ENCODE data around the gene ITPRIPL1.
A peak's percentile ranks its signal among the peaks of the same experiment; 100 is the strongest.

The ITPRIPL1 gene

GRCh38 chr2:96333708-96334107, 8.6 kb downstream of the ITPRIPL1 start:
- no peak overlapping the region for H3K27ac ChIP-seq (ENCODE audit: low read depth, low read length)
- no peak overlapping the region for H3K4me3 ChIP-seq (ENCODE audit: low read depth in 1 of 5, low read length in 5 of 5)
- no peaks in the 10 kb centered on the region for H3K9me3 ChIP-seq (ENCODE audit: control insufficient read depth in 5 of 5, low read length in 5 of 5)
- H3K36me3 ChIP-seq (ENCODE audit: control insufficient read depth in 5 of 5, insufficient read depth in 5 of 5, low read length in 5 of 5): no peaks in the 10 kb centered on the region
- H3K27me3 ChIP-seq (ENCODE audit: control insufficient read depth in 5 of 5, insufficient read depth in 4 of 5, low read length in 5 of 5): no peaks in the 10 kb centered on the region
- peaks cover 0 to 33% (median 23%) of the 10 kb centered on the region in 5 donors for H3K4me1 ChIP-seq (ENCODE audit: control insufficient read depth in 5 of 5, insufficient read depth in 5 of 5, low read length in 5 of 5)
- peak overlapping the region in 1 of 5 donors; percentile 30 for H3K9ac ChIP-seq (ENCODE audit: low read length in 5 of 5)

DNA sequence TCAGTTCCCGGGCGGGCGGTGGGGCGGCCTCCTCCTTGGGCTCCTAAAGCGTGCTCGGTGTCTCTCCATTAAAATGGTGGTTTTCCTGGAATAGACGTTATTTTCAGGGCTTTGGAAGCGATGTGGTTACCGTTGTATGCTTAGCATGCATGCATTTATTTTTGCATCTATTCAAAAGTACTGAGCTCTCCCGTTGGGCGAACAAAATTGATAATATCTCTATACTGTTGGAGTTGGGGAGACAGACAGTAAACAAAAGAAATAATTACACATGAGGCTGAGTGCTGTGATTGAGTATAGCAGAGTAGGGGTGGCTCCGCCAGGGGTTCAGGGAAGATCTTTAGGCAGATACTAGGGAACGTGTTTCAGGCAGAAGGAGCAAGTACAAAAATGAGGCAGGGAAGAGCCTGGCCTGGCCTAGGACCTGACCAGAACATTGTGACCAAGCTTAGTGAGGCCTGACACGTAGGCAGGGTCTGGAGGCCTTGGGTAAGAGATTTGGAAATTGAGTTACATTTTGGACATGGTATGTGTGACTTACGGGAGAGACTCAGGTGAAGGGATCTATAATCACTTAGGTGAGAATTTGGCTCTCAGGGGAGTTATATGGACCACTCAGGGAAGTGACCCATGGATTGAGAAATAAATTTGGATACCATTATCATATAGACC, 11.1 kb downstream of the ITPRIPL1 start:
- H3K27me3 ChIP-seq (ENCODE audit: control insufficient read depth in 5 of 5, insufficient read depth in 4 of 5, low read length in 5 of 5): no peaks in the 10 kb centered on the region
- peaks cover 0 to 25% (median 14%) of the 10 kb centered on the region in 5 donors for H3K4me1 ChIP-seq (ENCODE audit: control insufficient read depth in 5 of 5, insufficient read depth in 5 of 5, low read length in 5 of 5)
- peak overlapping the region in 2 of 5 donors; percentile 30 to 92 for H3K9ac ChIP-seq (ENCODE audit: low read length in 5 of 5)
- H3K27ac ChIP-seq (ENCODE audit: low read depth, low read length): no peak overlapping the region
- H3K9me3 ChIP-seq (ENCODE audit: control insufficient read depth in 5 of 5, low read length in 5 of 5): no peaks in the 10 kb centered on the region
- H3K4me3 ChIP-seq (ENCODE audit: low read depth in 1 of 5, low read length in 5 of 5): peak overlapping the region in 4 of 5 donors; percentile 53 to 79 (median 68)
- no peaks in the 10 kb centered on the region for H3K36me3 ChIP-seq (ENCODE audit: control insufficient read depth in 5 of 5, insufficient read depth in 5 of 5, low read length in 5 of 5)

- Histone ChIP-seq H3K4me3 (ENCODE audit: low read depth in 1 of 5, low read length in 5 of 5) (no peak overlapping the region), H3K36me3 (ENCODE audit: control insufficient read depth in 5 of 5, insufficient read depth in 5 of 5, low read length in 5 of 5) (no peaks in the 10 kb centered on the region), H3K9ac (ENCODE audit: low read length in 5 of 5) (no peak overlapping the region), H3K27me3 (ENCODE audit: control insufficient read depth in 5 of 5, insufficient read depth in 4 of 5, low read length in 5 of 5) (no peaks in the 10 kb centered on the region), H3K9me3 (ENCODE audit: control insufficient read depth in 5 of 5, low read length in 5 of 5) (no peaks in the 10 kb centered on the region), H3K27ac (ENCODE audit: low read depth, low read length) (no peak overlapping the region), H3K4me1 (ENCODE audit: control insufficient read depth in 5 of 5, insufficient read depth in 5 of 5, low read length in 5 of 5) (peaks cover 0 to 22% (median 13%) of the 10 kb centered on the region in 5 donors)
Measured at GRCh38 chr2:96336873-96337272, 11.8 kb downstream of the ITPRIPL1 start.

DNA sequence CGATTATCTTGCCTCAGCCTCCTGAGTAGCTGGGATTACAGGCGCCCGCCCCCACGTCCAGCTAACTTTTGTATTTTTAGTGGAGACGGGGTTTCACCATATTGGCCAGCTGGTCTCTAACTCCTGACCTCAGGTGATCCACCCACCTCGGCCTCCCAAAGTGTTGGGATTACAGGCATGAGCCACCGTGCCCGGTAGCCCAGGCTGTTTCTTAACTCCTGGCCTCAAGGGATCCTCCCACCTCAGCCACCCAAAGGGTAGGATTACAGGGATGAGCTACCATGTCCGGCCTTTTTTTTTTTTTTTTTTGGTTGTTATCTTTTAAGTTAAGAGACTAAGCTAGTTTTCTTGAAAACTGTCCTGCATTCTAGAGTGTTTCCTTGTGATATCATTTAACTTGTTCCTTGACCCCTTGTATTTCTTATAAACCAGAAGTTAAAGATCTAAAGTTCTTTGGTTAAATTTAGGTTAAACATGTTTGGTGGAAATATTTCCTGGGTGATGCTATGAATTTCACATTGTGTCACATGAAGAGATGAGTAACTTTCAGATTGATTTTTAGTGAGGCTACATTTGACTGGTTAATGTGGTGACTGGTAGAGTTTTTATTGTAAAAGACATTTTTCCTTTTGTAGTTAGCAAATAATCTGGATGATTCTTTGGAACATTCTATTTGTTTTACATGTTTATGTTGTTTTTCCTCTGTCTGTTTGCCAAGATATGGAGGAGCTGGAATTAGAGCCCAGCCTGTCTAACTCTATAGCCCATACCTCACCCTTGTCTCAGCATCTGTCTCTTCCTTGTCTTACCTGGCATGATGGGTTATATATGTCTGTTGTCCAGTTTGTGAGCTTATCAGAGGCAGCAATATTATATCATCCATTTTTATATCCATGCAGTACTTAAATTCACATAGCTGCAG, 15.6 kb downstream of the ITPRIPL1 start:
- Histone ChIP-seq H3K4me1 (ENCODE audit: control insufficient read depth in 5 of 5, insufficient read depth in 5 of 5, low read length in 5 of 5) (peaks cover 0 to 13% (median 6%) of the 10 kb centered on the region in 5 donors), H3K27ac (ENCODE audit: low read depth, low read length) (no peak overlapping the region), H3K27me3 (ENCODE audit: control insufficient read depth in 5 of 5, insufficient read depth in 4 of 5, low read length in 5 of 5) (no peaks in the 10 kb centered on the region), H3K36me3 (ENCODE audit: control insufficient read depth in 5 of 5, insufficient read depth in 5 of 5, low read length in 5 of 5) (no peaks in the 10 kb centered on the region), H3K9ac (ENCODE audit: low read length in 5 of 5) (no peak overlapping the region), H3K4me3 (ENCODE audit: low read depth in 1 of 5, low read length in 5 of 5) (no peak overlapping the region), H3K9me3 (ENCODE audit: control insufficient read depth in 5 of 5, low read length in 5 of 5) (no peaks in the 10 kb centered on the region)

- Histone ChIP-seq H3K27ac (ENCODE audit: low read depth, low read length) (no peak overlapping the region), H3K27me3 (ENCODE audit: control insufficient read depth in 5 of 5, insufficient read depth in 4 of 5, low read length in 5 of 5) (no peaks in the 10 kb centered on the region), H3K36me3 (ENCODE audit: control insufficient read depth in 5 of 5, insufficient read depth in 5 of 5, low read length in 5 of 5) (no peaks in the 10 kb centered on the region), H3K4me1 (ENCODE audit: control insufficient read depth in 5 of 5, insufficient read depth in 5 of 5, low read length in 5 of 5) (peaks cover 0 to 5% (median 0%) of the 10 kb centered on the region in 5 donors), H3K9ac (ENCODE audit: low read length in 5 of 5) (no peak overlapping the region), H3K9me3 (ENCODE audit: control insufficient read depth in 5 of 5, low read length in 5 of 5) (no peaks in the 10 kb centered on the region), H3K4me3 (ENCODE audit: low read depth in 1 of 5, low read length in 5 of 5) (no peak overlapping the region)
Measured at GRCh38 chr2:96341641-96342040, 16.5 kb downstream of the ITPRIPL1 start.

DNA sequence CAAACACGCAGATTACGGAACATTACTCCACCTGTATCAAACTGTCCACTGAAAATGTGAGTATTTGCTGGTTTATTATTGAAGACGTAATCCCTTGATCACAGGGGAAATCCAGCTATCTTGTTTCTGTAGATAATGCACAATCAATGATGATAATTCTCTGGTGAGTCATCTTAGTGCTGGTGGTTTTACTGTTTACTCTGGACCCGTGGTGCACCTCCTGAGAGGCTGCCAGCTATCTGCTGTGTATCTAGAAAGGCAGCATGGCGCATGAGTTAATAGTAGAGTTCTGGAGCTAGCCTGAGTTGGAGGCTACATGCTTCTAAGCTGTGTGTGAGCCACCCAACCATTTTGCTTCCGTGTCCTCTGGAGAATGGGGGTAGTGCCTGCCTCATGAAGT, 17.0 kb downstream of the ITPRIPL1 start:
- Histone ChIP-seq H3K9ac (ENCODE audit: low read length in 5 of 5) (no peak overlapping the region), H3K4me3 (ENCODE audit: low read depth in 1 of 5, low read length in 5 of 5) (no peak overlapping the region), H3K27ac (ENCODE audit: low read depth, low read length) (no peak overlapping the region), H3K36me3 (ENCODE audit: control insufficient read depth in 5 of 5, insufficient read depth in 5 of 5, low read length in 5 of 5) (no peaks in the 10 kb centered on the region), H3K4me1 (ENCODE audit: control insufficient read depth in 5 of 5, insufficient read depth in 5 of 5, low read length in 5 of 5) (peaks cover 0 to 5% (median 0%) of the 10 kb centered on the region in 5 donors), H3K9me3 (ENCODE audit: control insufficient read depth in 5 of 5, low read length in 5 of 5) (no peaks in the 10 kb centered on the region), H3K27me3 (ENCODE audit: control insufficient read depth in 5 of 5, insufficient read depth in 4 of 5, low read length in 5 of 5) (no peaks in the 10 kb centered on the region)

- Histone ChIP-seq H3K9ac (ENCODE audit: low read length in 5 of 5) (no peak overlapping the region), H3K27me3 (ENCODE audit: control insufficient read depth in 5 of 5, insufficient read depth in 4 of 5, low read length in 5 of 5) (no peaks in the 10 kb centered on the region), H3K9me3 (ENCODE audit: control insufficient read depth in 5 of 5, low read length in 5 of 5) (no peaks in the 10 kb centered on the region), H3K4me1 (ENCODE audit: control insufficient read depth in 5 of 5, insufficient read depth in 5 of 5, low read length in 5 of 5) (peaks cover 0 to 5% (median 0%) of the 10 kb centered on the region in 5 donors), H3K27ac (ENCODE audit: low read depth, low read length) (no peak overlapping the region), H3K36me3 (ENCODE audit: control insufficient read depth in 5 of 5, insufficient read depth in 5 of 5, low read length in 5 of 5) (no peaks in the 10 kb centered on the region), H3K4me3 (ENCODE audit: low read depth in 1 of 5, low read length in 5 of 5) (no peak overlapping the region)
Measured at GRCh38 chr2:96344011-96344410, 18.9 kb downstream of the ITPRIPL1 start.

DNA sequence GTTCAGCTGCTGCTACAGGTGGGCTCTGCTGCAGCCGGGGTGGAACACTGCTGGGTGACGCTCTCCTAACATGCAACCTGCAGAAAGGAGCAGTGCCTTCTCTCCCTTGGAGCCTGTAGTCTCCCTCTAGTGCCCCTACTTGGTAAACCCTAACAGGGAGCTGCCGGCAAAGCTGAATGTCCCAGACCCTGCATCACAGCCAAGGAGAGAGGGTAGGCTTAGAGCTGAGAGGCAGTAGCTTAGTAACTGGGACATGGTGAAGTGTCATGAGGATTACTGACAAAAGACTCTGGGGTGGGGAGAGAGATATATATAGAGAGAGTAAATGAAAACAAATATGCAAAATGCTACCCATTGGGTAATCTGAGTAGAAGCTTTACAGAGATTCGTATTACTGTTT, 20.3 kb downstream of the ITPRIPL1 start:
- Histone ChIP-seq H3K4me1 (ENCODE audit: control insufficient read depth in 5 of 5, insufficient read depth in 5 of 5, low read length in 5 of 5) (peaks cover 0 to 5% (median 0%) of the 10 kb centered on the region in 5 donors), H3K9me3 (ENCODE audit: control insufficient read depth in 5 of 5, low read length in 5 of 5) (no peaks in the 10 kb centered on the region), H3K27ac (ENCODE audit: low read depth, low read length) (no peak overlapping the region), H3K36me3 (ENCODE audit: control insufficient read depth in 5 of 5, insufficient read depth in 5 of 5, low read length in 5 of 5) (no peaks in the 10 kb centered on the region), H3K27me3 (ENCODE audit: control insufficient read depth in 5 of 5, insufficient read depth in 4 of 5, low read length in 5 of 5) (no peaks in the 10 kb centered on the region), H3K9ac (ENCODE audit: low read length in 5 of 5) (no peak overlapping the region), H3K4me3 (ENCODE audit: low read depth in 1 of 5, low read length in 5 of 5) (no peak overlapping the region)

- Histone ChIP-seq H3K9ac (ENCODE audit: low read length in 5 of 5) (no peak overlapping the region), H3K9me3 (ENCODE audit: control insufficient read depth in 5 of 5, low read length in 5 of 5) (no peaks in the 10 kb centered on the region), H3K4me3 (ENCODE audit: low read depth in 1 of 5, low read length in 5 of 5) (no peak overlapping the region)
Measured at GRCh38 chr2:96345868-96346462, 20.8 kb downstream of the ITPRIPL1 start.

GRCh38 chr2:96347395-96347794, 22.3 kb downstream of the ITPRIPL1 start:
- H3K9ac ChIP-seq (ENCODE audit: low read length in 5 of 5): no peak overlapping the region
- peaks cover 0 to 9% (median 1%) of the 10 kb centered on the region in 5 donors for H3K4me1 ChIP-seq (ENCODE audit: control insufficient read depth in 5 of 5, insufficient read depth in 5 of 5, low read length in 5 of 5)
- H3K4me3 ChIP-seq (ENCODE audit: low read depth in 1 of 5, low read length in 5 of 5): no peak overlapping the region
- no peaks in the 10 kb centered on the region for H3K36me3 ChIP-seq (ENCODE audit: control insufficient read depth in 5 of 5, insufficient read depth in 5 of 5, low read length in 5 of 5)
- H3K9me3 ChIP-seq (ENCODE audit: control insufficient read depth in 5 of 5, low read length in 5 of 5): no peaks in the 10 kb centered on the region
- no peak overlapping the region for H3K27ac ChIP-seq (ENCODE audit: low read depth, low read length)
- no peaks in the 10 kb centered on the region for H3K27me3 ChIP-seq (ENCODE audit: control insufficient read depth in 5 of 5, insufficient read depth in 4 of 5, low read length in 5 of 5)

More at GRCh38 chr2:96345868-96346462, 20.8 kb downstream of the ITPRIPL1 start:
- H3K4me1 ChIP-seq (ENCODE audit: control insufficient read depth in 5 of 5, insufficient read depth in 5 of 5, low read length in 5 of 5): peaks cover 0 to 5% (median 0%) of the 10 kb centered on the region in 5 donors
- H3K36me3 ChIP-seq (ENCODE audit: control insufficient read depth in 5 of 5, insufficient read depth in 5 of 5, low read length in 5 of 5): no peaks in the 10 kb centered on the region
- H3K27me3 ChIP-seq (ENCODE audit: control insufficient read depth in 5 of 5, insufficient read depth in 4 of 5, low read length in 5 of 5): no peaks in the 10 kb centered on the region
- no peak overlapping the region for H3K27ac ChIP-seq (ENCODE audit: low read depth, low read length)

Data from subcutaneous abdominal adipose tissue (tissue), 5 donors.